Measurements from ENCODE around the gene FOXB1. TPM values are rescaled to one million over a fixed set of nuclear protein-coding genes. Genes with fewer than 3 reads are reported as not detected.
A peak's percentile ranks its signal among the peaks of the same experiment; 100 is the strongest.

Gene FOXB1
- total RNA-seq, 4 donors from 2014 or later = not detected

DNA sequence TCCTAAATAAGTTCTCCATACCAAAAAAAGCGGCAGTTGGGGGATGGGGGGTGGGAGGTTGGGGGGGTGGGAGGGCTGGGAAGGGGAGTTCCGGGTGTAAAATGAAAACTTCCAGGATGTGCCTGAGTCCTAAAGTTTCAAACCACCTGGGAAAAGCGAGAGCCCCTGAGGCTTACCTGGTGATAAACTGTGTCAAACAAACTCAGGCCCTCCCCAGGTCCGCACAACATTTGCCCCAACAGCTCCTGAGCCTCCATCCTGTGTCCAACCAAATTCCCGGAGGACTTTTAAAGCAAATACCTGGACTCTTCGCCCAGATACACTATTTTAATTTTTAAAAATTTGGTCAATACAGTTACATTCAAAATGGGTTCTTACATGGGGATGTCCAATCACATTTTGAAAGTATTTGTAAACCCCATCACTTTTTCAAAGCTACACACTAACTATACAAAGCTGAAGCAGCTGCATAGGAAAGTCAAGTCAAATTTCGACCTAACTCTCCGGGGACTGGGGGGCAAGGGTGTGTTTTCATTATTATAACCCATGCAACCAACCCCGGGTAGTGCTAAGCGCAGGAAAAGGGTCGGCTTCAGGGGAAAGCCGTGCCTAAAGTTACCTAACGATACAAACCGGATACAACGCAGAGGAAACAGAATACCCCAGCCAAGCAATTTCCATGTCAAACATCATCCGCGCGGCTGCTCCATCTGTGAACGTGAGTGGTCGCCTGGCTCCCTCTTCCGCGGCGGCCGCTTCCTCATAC, 685 bp upstream of the FOXB1 start:
- peak overlapping the region in 3 of 4 donors; percentile 47 to 59 (median 51) for H3K4me3 ChIP-seq
- H3K36me3 ChIP-seq = no peaks in the 10 kb centered on the region
- H3K27me3 ChIP-seq = peaks cover 0 to 100% (median 94%) of the 10 kb centered on the region in 4 donors
- intact Hi-C loops (cut with DNase I) = no loop called here
- H3K9me3 ChIP-seq = no peaks in the 10 kb centered on the region
- TF ChIP-seq POLR2A (IDR thresholded peaks at IDR 0.05; ENCODE audit: low read depth) (no peak), POLR2AphosphoS5 (IDR thresholded peaks at IDR 0.05) (no peak), EP300 (IDR thresholded peaks at IDR 0.05) (no peak)
- TF ChIP-seq, protein P1, sequence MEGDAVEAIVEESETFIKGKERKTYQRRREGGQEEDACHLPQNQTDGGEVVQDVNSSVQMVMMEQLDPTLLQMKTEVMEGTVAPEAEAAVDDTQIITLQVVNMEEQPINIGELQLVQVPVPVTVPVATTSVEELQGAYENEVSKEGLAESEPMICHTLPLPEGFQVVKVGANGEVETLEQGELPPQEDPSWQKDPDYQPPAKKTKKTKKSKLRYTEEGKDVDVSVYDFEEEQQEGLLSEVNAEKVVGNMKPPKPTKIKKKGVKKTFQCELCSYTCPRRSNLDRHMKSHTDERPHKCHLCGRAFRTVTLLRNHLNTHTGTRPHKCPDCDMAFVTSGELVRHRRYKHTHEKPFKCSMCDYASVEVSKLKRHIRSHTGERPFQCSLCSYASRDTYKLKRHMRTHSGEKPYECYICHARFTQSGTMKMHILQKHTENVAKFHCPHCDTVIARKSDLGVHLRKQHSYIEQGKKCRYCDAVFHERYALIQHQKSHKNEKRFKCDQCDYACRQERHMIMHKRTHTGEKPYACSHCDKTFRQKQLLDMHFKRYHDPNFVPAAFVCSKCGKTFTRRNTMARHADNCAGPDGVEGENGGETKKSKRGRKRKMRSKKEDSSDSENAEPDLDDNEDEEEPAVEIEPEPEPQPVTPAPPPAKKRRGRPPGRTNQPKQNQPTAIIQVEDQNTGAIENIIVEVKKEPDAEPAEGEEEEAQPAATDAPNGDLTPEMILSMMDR (IDR thresholded peaks at IDR 0.05) = no peak
- no peak overlapping the region for H3K27ac ChIP-seq (replicated peaks in 1 of 4)
- H3K4me1 ChIP-seq = peaks cover 33 to 58% (median 42%) of the 10 kb centered on the region in 4 donors
- DNase-seq (ENCODE audit: extremely low spot score) = no peak
- WGBS = 2% methylated on average over 24 of the region's 24 CpGs

DNA sequence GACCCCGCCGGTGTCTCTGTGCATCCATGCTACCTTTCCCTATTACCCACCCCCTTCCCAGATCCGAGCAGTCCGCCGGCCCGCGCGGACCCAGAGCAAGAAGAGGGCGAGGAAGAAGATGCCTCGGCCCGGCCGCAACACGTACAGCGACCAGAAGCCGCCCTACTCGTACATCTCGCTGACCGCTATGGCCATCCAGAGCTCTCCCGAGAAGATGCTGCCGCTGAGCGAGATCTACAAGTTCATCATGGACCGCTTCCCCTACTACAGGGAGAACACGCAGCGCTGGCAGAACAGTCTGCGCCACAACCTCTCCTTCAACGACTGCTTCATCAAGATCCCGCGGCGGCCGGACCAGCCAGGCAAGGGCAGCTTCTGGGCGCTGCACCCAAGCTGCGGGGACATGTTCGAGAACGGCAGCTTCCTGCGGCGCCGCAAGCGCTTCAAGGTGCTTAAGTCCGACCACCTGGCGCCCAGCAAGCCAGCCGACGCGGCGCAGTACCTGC, 788 bp downstream of the FOXB1 start:
- no peak overlapping the region for H3K27ac ChIP-seq (replicated peaks in 1 of 4)
- H3K4me3 ChIP-seq = peak overlapping the region; percentile 44 to 59 (median 49)
- TF ChIP-seq POLR2AphosphoS5 (IDR thresholded peaks at IDR 0.05) (no peak), POLR2A (IDR thresholded peaks at IDR 0.05; ENCODE audit: low read depth) (no peak), EP300 (IDR thresholded peaks at IDR 0.05) (no peak)
- TF ChIP-seq, protein P1 (IDR thresholded peaks at IDR 0.05) = no peak
- no peaks in the 10 kb centered on the region for H3K36me3 ChIP-seq
- intact Hi-C loops (cut with DNase I) = no loop called here
- peaks cover 33 to 53% (median 39%) of the 10 kb centered on the region in 4 donors for H3K4me1 ChIP-seq
- no peak for DNase-seq (ENCODE audit: extremely low spot score)
- 2% methylated on average over 8 of the region's 44 CpGs for WGBS
- H3K27me3 ChIP-seq = peaks cover 0 to 100% (median 94%) of the 10 kb centered on the region in 4 donors
- no peaks in the 10 kb centered on the region for H3K9me3 ChIP-seq

DNA sequence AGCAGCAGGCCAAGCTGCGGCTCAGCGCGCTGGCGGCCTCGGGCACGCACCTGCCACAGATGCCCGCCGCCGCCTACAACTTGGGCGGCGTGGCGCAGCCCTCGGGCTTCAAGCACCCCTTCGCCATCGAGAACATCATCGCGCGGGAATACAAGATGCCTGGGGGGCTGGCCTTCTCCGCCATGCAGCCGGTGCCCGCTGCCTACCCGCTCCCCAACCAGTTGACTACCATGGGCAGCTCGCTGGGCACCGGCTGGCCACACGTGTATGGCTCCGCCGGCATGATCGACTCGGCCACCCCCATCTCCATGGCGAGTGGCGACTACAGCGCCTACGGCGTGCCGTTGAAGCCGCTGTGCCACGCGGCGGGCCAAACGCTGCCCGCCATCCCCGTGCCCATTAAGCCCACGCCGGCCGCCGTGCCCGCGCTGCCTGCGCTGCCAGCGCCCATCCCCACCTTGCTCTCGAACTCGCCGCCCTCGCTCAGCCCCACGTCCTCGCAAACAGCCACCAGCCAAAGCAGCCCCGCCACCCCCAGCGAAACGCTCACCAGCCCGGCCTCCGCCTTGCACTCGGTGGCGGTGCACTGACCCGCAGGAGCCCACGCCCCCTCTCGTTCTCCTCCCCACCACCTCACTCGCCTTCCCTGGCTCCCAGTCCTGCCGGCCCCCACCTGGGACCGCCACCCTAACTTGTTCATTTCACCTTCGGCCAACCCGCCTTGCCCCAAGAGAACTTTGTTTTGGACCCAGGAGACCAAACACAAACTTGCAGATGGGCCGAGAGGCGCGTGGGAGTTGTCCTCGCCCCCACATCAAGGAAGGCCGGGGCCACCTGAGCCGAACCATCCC, 1.5 kb downstream of the FOXB1 start:
- intact Hi-C loops (cut with DNase I) = no loop called here
- no peak for DNase-seq (ENCODE audit: extremely low spot score)
- Histone ChIP-seq H3K4me3 (peak overlapping the region; percentile 44 to 59 (median 49)), H3K9me3 (no peaks in the 10 kb centered on the region), H3K27me3 (peaks cover 0 to 100% (median 94%) of the 10 kb centered on the region in 4 donors), H3K4me1 (peaks cover 33 to 47% (median 36%) of the 10 kb centered on the region in 4 donors), H3K27ac (replicated peaks in 1 of 4) (no peak overlapping the region), H3K36me3 (no peaks in the 10 kb centered on the region)
- TF ChIP-seq POLR2A (IDR thresholded peaks at IDR 0.05; ENCODE audit: low read depth) (no peak), EP300 (IDR thresholded peaks at IDR 0.05) (no peak), POLR2AphosphoS5 (IDR thresholded peaks at IDR 0.05) (no peak)
- TF ChIP-seq, protein P1 (IDR thresholded peaks at IDR 0.05) = no peak
- WGBS = 1% methylated on average over 29 of the region's 77 CpGs

DNA sequence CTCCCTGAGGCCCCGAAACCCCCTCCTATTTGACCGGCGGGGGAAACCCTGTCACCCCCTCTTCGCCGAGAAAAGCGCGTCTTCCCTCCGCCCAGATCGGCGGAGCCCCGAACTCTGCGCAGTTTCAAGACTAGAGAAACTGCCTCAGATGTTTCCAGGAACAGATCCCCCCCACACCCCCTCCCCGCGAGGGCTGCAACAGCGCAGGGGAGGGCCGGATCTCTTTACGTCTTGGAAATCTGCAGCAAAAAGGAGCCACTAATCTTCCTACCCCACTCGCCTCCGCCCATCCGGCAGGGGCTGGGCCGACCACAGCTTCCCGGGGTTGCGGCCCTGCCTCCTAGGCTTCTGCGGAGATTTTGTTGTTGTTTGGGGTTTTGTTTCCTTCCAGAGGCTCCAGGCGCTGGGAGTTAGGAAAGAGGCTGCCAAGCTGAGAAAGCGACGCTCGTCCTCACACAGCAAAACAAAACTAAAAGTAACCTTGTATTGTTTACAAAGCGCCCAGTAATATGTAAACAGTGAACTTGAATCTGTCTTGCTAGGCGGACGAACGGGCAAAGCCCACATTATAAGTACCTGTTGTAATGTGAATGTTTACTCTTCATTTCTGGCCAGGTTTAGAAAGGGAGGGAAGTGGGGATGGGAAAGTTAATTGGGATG, 2.2 kb downstream of the FOXB1 start:
- WGBS = 3% methylated on average over 15 of the region's 32 CpGs
- Histone ChIP-seq H3K4me3 (peak overlapping the region; percentile 44 to 59 (median 49)), H3K27ac (replicated peaks in 1 of 4) (no peak overlapping the region), H3K27me3 (peaks cover 0 to 100% (median 92%) of the 10 kb centered on the region in 4 donors), H3K4me1 (peaks cover 33 to 44% (median 36%) of the 10 kb centered on the region in 4 donors), H3K36me3 (no peaks in the 10 kb centered on the region), H3K9me3 (no peaks in the 10 kb centered on the region)
- DNase-seq (ENCODE audit: extremely low spot score) = no peak
- intact Hi-C loops (cut with DNase I) = no loop called here
- TF ChIP-seq POLR2AphosphoS5 (IDR thresholded peaks at IDR 0.05) = no peak
- no peak for TF ChIP-seq EP300 (IDR thresholded peaks at IDR 0.05)
- no peak for TF ChIP-seq POLR2A (IDR thresholded peaks at IDR 0.05; ENCODE audit: low read depth)
- TF ChIP-seq, protein P1 (IDR thresholded peaks at IDR 0.05) = no peak

All from esophagus muscularis mucosa (tissue), 4 donors.